ENCODE measurements around the gene MRPL54.

The MRPL54 gene

GRCh38 chr19:3762501-3763459 lies at the start of gene MRPL54:
MRPL54 (plus strand) TSS chr19:3762682; CDS start chr19:3762701, 19 bp downstream.
- peak; percentile 99 for DNase-seq (ENCODE audit: extremely low read depth in 1 of 2, low read depth in 1 of 2)

- DNase-seq (ENCODE audit: extremely low read depth in 1 of 2, low read depth in 1 of 2), result no peak
These were observed 46.3 kb upstream of the MRPL54 start for GRCh38 chr19:3716147-3716668.

DNA sequence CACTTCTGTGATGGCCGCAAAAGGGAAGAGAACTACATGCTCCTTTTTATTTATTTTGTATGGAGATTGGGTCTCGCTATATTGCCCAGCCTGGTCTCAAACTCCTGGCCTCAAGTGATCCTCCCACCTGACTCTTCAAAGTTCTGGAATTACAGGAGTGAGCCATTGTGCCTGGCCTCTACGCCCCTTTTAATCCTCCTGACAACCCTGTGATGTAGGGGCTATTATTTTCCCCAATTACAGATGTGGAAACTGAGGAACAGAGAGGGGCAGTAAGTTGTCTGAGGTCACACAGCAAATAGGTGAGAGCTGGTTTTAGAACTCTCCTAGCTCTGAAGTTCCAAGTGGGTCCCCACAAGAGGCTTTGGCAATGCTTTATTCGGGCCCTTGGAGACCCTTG lies 42.6 kb upstream of the MRPL54 start:
- no peak for DNase-seq (ENCODE audit: extremely low read depth in 1 of 2, low read depth in 1 of 2)

- no peak for DNase-seq (ENCODE audit: extremely low read depth in 1 of 2, low read depth in 1 of 2)
These were observed 42.0 kb upstream of the MRPL54 start for GRCh38 chr19:3720349-3720917.

DNA sequence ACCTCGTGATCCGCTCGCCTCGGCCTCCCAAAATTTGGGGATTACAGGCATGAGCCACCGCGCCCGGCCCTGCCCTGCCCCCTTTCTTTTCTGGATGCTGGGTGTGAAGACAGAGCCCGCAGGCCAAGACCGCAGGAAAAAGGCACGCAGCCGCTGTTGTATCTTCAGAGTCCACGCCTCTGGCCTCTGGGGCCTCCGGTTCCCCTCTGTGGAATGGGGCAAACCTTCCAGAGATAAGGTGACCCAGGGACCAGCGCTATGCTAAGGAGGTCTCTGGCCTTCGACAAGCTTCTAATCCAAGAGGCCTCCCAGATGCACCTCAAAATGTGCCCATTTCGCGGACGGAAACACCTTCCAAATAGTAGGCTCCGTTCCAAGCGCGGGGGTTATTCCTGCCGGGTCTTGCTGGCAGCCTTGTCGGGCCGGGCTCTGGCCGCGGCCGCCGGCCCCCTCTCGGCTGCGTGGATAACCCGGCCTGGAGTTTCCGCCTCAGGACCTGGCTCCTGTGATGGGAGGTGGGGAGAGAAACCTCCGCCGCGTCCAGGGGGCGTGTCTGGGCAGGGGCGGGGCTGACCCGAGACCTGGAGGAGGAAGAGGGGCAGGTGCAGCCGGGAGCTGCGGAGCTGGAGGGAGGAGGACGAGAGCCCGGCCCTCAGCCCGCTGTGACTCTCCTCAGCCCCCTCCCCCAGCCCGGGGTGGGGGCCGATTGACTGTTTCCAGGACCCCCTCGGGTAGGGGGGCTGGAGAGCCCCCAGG lies 41.2 kb upstream of the MRPL54 start:
- DNase-seq (ENCODE audit: extremely low read depth in 1 of 2, low read depth in 1 of 2), result peak; percentile 66 to 76

- DNase-seq (ENCODE audit: extremely low read depth in 1 of 2, low read depth in 1 of 2), result no peak
These were observed 40.5 kb upstream of the MRPL54 start for GRCh38 chr19:3721887-3722442.

GRCh38 chr19:3722443-3723109 lies 39.9 kb upstream of the MRPL54 start:
- DNase-seq (ENCODE audit: extremely low read depth in 1 of 2, low read depth in 1 of 2), result no peak

DNA sequence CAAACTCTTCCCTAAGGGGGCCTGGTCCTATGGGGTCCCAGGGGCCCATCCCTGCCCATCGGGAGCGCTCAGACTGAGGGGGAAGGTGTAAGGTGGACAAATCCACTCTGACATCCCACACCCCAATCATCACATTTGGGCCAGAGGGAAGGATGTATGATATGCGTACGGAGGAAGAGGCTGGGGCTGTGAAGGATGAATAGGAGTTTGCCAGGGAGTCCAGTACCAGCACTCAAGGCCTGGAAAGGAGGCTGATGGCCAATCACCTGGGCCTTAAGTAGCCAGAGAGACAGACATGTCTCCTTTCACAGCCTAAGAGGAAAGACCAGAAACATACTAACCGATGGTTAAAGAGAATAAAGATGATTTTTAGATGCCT lies 39.4 kb upstream of the MRPL54 start:
- no peak for DNase-seq (ENCODE audit: extremely low read depth in 1 of 2, low read depth in 1 of 2)

- DNase-seq (ENCODE audit: extremely low read depth in 1 of 2, low read depth in 1 of 2), result no peak
These were observed 38.6 kb upstream of the MRPL54 start for GRCh38 chr19:3723883-3724282.

GRCh38 chr19:3725121-3725520 lies 37.4 kb upstream of the MRPL54 start:
- DNase-seq (ENCODE audit: extremely low read depth in 1 of 2, low read depth in 1 of 2), result no peak

- no peak for DNase-seq (ENCODE audit: extremely low read depth in 1 of 2, low read depth in 1 of 2)
These were observed 36.7 kb upstream of the MRPL54 start for GRCh38 chr19:3725640-3726310.

DNA sequence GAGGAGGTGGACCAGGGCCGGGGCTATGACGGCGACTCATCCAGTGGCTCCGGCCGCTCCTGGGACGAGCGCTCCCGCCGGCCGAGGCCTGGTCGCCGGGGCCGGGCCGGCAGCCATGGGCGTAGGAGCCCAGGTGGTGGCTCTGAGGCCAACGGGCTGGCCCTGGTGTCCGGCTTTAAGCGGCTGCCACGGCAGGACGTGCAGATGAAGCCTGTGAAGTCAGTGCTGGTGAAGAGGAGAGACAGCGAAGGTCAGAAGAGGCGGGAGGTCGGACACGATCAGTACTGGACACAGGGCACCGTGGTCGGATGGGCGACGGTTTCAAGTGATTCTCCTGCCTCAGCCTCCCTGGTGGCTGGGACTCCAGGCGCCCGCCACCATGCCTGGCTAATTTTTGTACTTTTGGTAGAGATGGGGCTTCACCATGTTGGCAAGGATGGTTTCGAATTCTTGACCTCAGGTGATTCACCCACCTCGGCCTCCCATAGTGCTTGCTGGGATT lies 32.0 kb upstream of the MRPL54 start:
- DNase-seq (ENCODE audit: extremely low read depth in 1 of 2, low read depth in 1 of 2), result no peak

GRCh38 chr19:3732108-3732507 lies 30.4 kb upstream of the MRPL54 start:
- DNase-seq (ENCODE audit: extremely low read depth in 1 of 2, low read depth in 1 of 2), result no peak

- no peak for DNase-seq (ENCODE audit: extremely low read depth in 1 of 2, low read depth in 1 of 2)
These were observed 28.8 kb upstream of the MRPL54 start for GRCh38 chr19:3733549-3734309.

DNA sequence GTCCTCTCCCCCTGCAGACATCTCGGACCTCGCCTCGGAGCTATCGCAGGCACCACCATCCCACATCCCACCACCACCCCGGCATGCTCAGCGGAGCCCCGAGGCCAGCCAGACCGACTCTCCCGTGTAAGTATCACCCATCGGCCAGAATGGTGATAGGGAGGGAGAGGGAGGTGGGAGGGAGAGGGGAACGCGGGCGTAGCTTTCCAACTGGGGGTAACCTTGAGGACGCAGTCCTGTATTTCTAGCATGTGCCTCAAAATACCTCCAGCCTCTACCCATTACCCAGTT lies 28.2 kb upstream of the MRPL54 start:
- DNase-seq (ENCODE audit: extremely low read depth in 1 of 2, low read depth in 1 of 2), result no peak

GRCh38 chr19:3736106-3736724 lies 26.3 kb upstream of the MRPL54 start:
- DNase-seq (ENCODE audit: extremely low read depth in 1 of 2, low read depth in 1 of 2), result no peak

DNA sequence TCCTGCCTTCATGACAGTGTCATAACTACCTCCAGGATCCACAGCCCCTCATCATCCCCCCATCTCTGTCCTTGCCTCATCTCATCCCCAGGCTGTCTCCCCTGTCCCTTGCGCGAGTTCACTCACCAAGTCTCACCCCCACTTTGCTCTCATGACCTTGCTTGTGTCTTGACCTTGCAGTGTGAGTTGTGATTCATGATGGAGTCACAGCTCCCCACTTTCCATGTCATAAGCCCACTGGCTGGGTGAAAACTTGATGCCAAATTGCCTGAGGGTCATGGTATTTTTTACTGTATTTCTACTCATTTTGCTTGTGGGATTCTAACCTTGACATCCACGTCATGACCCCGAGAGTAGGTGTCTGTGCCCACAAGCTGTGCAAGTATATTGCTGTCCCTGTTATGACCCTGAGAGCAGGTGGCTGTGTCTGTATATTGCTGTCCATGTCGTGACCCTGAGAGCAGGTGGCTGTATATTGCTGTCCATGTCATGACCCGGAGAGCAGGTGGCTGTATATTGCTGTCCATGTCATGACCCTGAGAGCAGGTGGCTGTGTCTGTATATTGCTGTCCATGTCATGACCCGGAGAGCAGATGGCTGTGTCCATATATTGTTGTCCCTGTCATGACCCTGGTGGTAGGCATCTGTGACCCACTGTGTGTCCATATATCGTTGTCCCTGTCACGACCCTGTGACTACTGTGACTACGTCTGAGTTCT lies 24.8 kb upstream of the MRPL54 start:
- no peak for DNase-seq (ENCODE audit: extremely low read depth in 1 of 2, low read depth in 1 of 2)

Measured in stimulated activated CD8-positive, alpha-beta memory T cell treated with anti-CD3 and anti-CD28 coated beads, Interleukin-7, amount 100 ng/mL, for 48 hours (primary cell).